ENCODE results near the gene EMD.
"Not testable (repeated sequence)": the region's sequence is repeated elsewhere in the genome, so short reads cannot be mapped to it uniquely, and the experiment has no call there.

EMD gene

GRCh38 chrX:154396363-154396762 is 17.3 kb downstream of the EMD start:
- H3K4me3 ChIP-seq (ENCODE audit: insufficient read depth, low read depth, low read length); H3K27me3 ChIP-seq (ENCODE audit: control insufficient read depth, insufficient read depth, low read length, poor library complexity, severe bottlenecking); H3K27ac ChIP-seq (ENCODE audit: insufficient read depth, low read depth, low read length, poor library complexity, severe bottlenecking); H3K4me1 ChIP-seq (ENCODE audit: control insufficient read depth, insufficient read depth, low read length); H3K9me3 ChIP-seq (ENCODE audit: control insufficient read depth, low read length): not testable (repeated sequence)
- 89 to 94% methylated on average over 12 to 13 of the region's 17 CpGs for WGBS, 2 experiments
- H3K36me3 ChIP-seq (ENCODE audit: control insufficient read depth, insufficient read depth, low read length) = peaks cover 12% of the 10 kb centered on the region

GRCh38 chrX:154396973-154397887 is 18.1 kb downstream of the EMD start:
- no peaks in the 10 kb centered on the region for H3K27me3 ChIP-seq (ENCODE audit: control insufficient read depth, insufficient read depth, low read length, poor library complexity, severe bottlenecking)
- H3K36me3 ChIP-seq (ENCODE audit: control insufficient read depth, insufficient read depth, low read length) = peaks cover 12% of the 10 kb centered on the region
- H3K27ac ChIP-seq (ENCODE audit: insufficient read depth, low read depth, low read length, poor library complexity, severe bottlenecking) = peak overlapping the region; percentile 96
- no peaks in the 10 kb centered on the region for H3K9me3 ChIP-seq (ENCODE audit: control insufficient read depth, low read length)
- WGBS, 2 experiments = 5 to 7% methylated on average over 53 of the region's 53 CpGs
- H3K4me1 ChIP-seq (ENCODE audit: control insufficient read depth, insufficient read depth, low read length) = no peaks in the 10 kb centered on the region
- peak overlapping the region; percentile 61 for H3K4me3 ChIP-seq (ENCODE audit: insufficient read depth, low read depth, low read length)

GRCh38 chrX:154397888-154398667 is 19.0 kb downstream of the EMD start, which contains the start of gene RPL10:
TSS of gene RPL10 (plus strand) at chrX:154398377. CDS start at chrX:154398520, 143 bp downstream.
- Histone ChIP-seq H3K4me1 (ENCODE audit: control insufficient read depth, insufficient read depth, low read length) (no peaks in the 10 kb centered on the region), H3K9me3 (ENCODE audit: control insufficient read depth, low read length) (no peaks in the 10 kb centered on the region), H3K27ac (ENCODE audit: insufficient read depth, low read depth, low read length, poor library complexity, severe bottlenecking) (peak within 1 kb of the TSS; percentile 96), H3K36me3 (ENCODE audit: control insufficient read depth, insufficient read depth, low read length) (peaks cover 12% of the 10 kb centered on the region), H3K27me3 (ENCODE audit: control insufficient read depth, insufficient read depth, low read length, poor library complexity, severe bottlenecking) (no peaks in the 10 kb centered on the region), H3K4me3 (ENCODE audit: insufficient read depth, low read depth, low read length) (peak within 1 kb of the TSS; percentile 80)
- 0% methylated on average over 69 of the region's 69 CpGs for WGBS, 2 experiments

GRCh38 chrX:154398668-154399526 is 19.8 kb downstream of the EMD start:
- WGBS, 2 experiments = 3 to 5% methylated on average over 49 of the region's 49 CpGs
- H3K9me3 ChIP-seq (ENCODE audit: control insufficient read depth, low read length) = no peaks in the 10 kb centered on the region

GRCh38 chrX:154399527-154400368 is 20.7 kb downstream of the EMD start:
- no peak overlapping the region for H3K27ac ChIP-seq (ENCODE audit: insufficient read depth, low read depth, low read length, poor library complexity, severe bottlenecking)

More at GRCh38 chrX:154398668-154399526, 19.8 kb downstream of the EMD start:
- Histone ChIP-seq H3K27ac (ENCODE audit: insufficient read depth, low read depth, low read length, poor library complexity, severe bottlenecking) (peak overlapping the region; percentile 91), H3K36me3 (ENCODE audit: control insufficient read depth, insufficient read depth, low read length) (peaks cover 12% of the 10 kb centered on the region), H3K4me1 (ENCODE audit: control insufficient read depth, insufficient read depth, low read length) (no peaks in the 10 kb centered on the region), H3K27me3 (ENCODE audit: control insufficient read depth, insufficient read depth, low read length, poor library complexity, severe bottlenecking) (no peaks in the 10 kb centered on the region), H3K4me3 (ENCODE audit: insufficient read depth, low read depth, low read length) (peak overlapping the region; percentile 80)

GRCh38 chrX:154400369-154400817 is 21.3 kb downstream of the EMD start:
- WGBS, 2 experiments = 94 to 95% methylated on average over 4 to 5 of the region's 6 CpGs
- H3K27ac ChIP-seq (ENCODE audit: insufficient read depth, low read depth, low read length, poor library complexity, severe bottlenecking); H3K27me3 ChIP-seq (ENCODE audit: control insufficient read depth, insufficient read depth, low read length, poor library complexity, severe bottlenecking); H3K4me1 ChIP-seq (ENCODE audit: control insufficient read depth, insufficient read depth, low read length); H3K4me3 ChIP-seq (ENCODE audit: insufficient read depth, low read depth, low read length); H3K9me3 ChIP-seq (ENCODE audit: control insufficient read depth, low read length): not testable (repeated sequence)
- H3K36me3 ChIP-seq (ENCODE audit: control insufficient read depth, insufficient read depth, low read length) = peaks cover 12% of the 10 kb centered on the region

More at GRCh38 chrX:154399527-154400368, 20.7 kb downstream of the EMD start:
- WGBS, 2 experiments = 72 to 93% methylated on average over 8 to 14 of the region's 14 CpGs
- Histone ChIP-seq H3K36me3 (ENCODE audit: control insufficient read depth, insufficient read depth, low read length) (peaks cover 12% of the 10 kb centered on the region), H3K9me3 (ENCODE audit: control insufficient read depth, low read length) (no peaks in the 10 kb centered on the region), H3K4me3 (ENCODE audit: insufficient read depth, low read depth, low read length) (peak overlapping the region; percentile 80), H3K27me3 (ENCODE audit: control insufficient read depth, insufficient read depth, low read length, poor library complexity, severe bottlenecking) (no peaks in the 10 kb centered on the region), H3K4me1 (ENCODE audit: control insufficient read depth, insufficient read depth, low read length) (no peaks in the 10 kb centered on the region)

- Histone ChIP-seq H3K27me3 (ENCODE audit: control insufficient read depth, insufficient read depth, low read length, poor library complexity, severe bottlenecking) (no peaks in the 10 kb centered on the region), H3K4me3 (ENCODE audit: insufficient read depth, low read depth, low read length) (no peak overlapping the region), H3K9me3 (ENCODE audit: control insufficient read depth, low read length) (no peaks in the 10 kb centered on the region), H3K4me1 (ENCODE audit: control insufficient read depth, insufficient read depth, low read length) (no peaks in the 10 kb centered on the region), H3K27ac (ENCODE audit: insufficient read depth, low read depth, low read length, poor library complexity, severe bottlenecking) (no peak overlapping the region), H3K36me3 (ENCODE audit: control insufficient read depth, insufficient read depth, low read length) (peaks cover 12% of the 10 kb centered on the region)
- 77 to 84% methylated on average over 6 of the region's 6 CpGs for WGBS, 2 experiments
Measured at GRCh38 chrX:154401045-154401799, 22.1 kb downstream of the EMD start.

GRCh38 chrX:154401918-154402621 is 23.0 kb downstream of the EMD start:
- Histone ChIP-seq H3K36me3 (ENCODE audit: control insufficient read depth, insufficient read depth, low read length) (peaks cover 12% of the 10 kb centered on the region), H3K27me3 (ENCODE audit: control insufficient read depth, insufficient read depth, low read length, poor library complexity, severe bottlenecking) (no peaks in the 10 kb centered on the region), H3K27ac (ENCODE audit: insufficient read depth, low read depth, low read length, poor library complexity, severe bottlenecking) (no peak overlapping the region), H3K4me1 (ENCODE audit: control insufficient read depth, insufficient read depth, low read length) (no peaks in the 10 kb centered on the region), H3K9me3 (ENCODE audit: control insufficient read depth, low read length) (no peaks in the 10 kb centered on the region), H3K4me3 (ENCODE audit: insufficient read depth, low read depth, low read length) (no peak overlapping the region)
- 77 to 80% methylated on average over 4 to 6 of the region's 6 CpGs for WGBS, 2 experiments
